GOT3 (cell line): Measurements from ENCODE around the gene UBC.
"Not testable (repeated sequence)": the region's sequence is repeated elsewhere in the genome, so short reads cannot be mapped to it uniquely, and the experiment has no call there.

Experiments used
- DNase-seq: peaks from one replicate; lab custom pipeline; 2025; ENCODE audit warnings: mixed read lengths; lab: John Stamatoyannopoulos, UW

Gene UBC

GRCh38 chr12:124884587-124885438 lies 29.6 kb downstream of the UBC start:
- no peak for DNase-seq

GRCh38 chr12:124883263-124884130 lies 31.0 kb downstream of the UBC start:
- DNase-seq: no peak

GRCh38 chr12:124881123-124881522 lies 33.3 kb downstream of the UBC start:
- DNase-seq: no peak

- not testable (repeated sequence) for DNase-seq
These were observed 34.1 kb downstream of the UBC start for GRCh38 chr12:124880335-124880734.

- no peak for DNase-seq
These were observed 35.5 kb downstream of the UBC start for GRCh38 chr12:124878795-124879516.

GRCh38 chr12:124877423-124877822 lies 37.0 kb downstream of the UBC start:
- no peak for DNase-seq

- no peak for DNase-seq
These were observed 38.3 kb downstream of the UBC start for GRCh38 chr12:124876171-124876570.

GRCh38 chr12:124875803-124876132 lies 38.7 kb downstream of the UBC start:
- DNase-seq: no peak

GRCh38 chr12:124874988-124875802 lies 39.3 kb downstream of the UBC start:
- DNase-seq: no peak

- DNase-seq: no peak
These were observed 40.3 kb downstream of the UBC start for GRCh38 chr12:124874188-124874587.

GRCh38 chr12:124872068-124872719 lies 42.3 kb downstream of the UBC start:
- DNase-seq: no peak

- no peak for DNase-seq
These were observed 43.2 kb downstream of the UBC start for GRCh38 chr12:124871297-124871696.

- no peak for DNase-seq
These were observed 43.9 kb downstream of the UBC start for GRCh38 chr12:124870515-124870914.

- DNase-seq: no peak
These were observed 45.3 kb downstream of the UBC start for GRCh38 chr12:124869059-124869665.

GRCh38 chr12:124868252-124869058 lies 46.0 kb downstream of the UBC start:
- no peak for DNase-seq

GRCh38 chr12:124867401-124867930 lies 47.0 kb downstream of the UBC start:
- no peak for DNase-seq

GRCh38 chr12:124866883-124867400 lies 47.5 kb downstream of the UBC start:
- DNase-seq: no peak

- no peak for DNase-seq
These were observed 48.1 kb downstream of the UBC start for GRCh38 chr12:124866195-124866882.

GRCh38 chr12:124865728-124866127 lies 48.7 kb downstream of the UBC start:
- DNase-seq: no peak
